Measurements from ENCODE around the gene ST8SIA1.

DNA sequence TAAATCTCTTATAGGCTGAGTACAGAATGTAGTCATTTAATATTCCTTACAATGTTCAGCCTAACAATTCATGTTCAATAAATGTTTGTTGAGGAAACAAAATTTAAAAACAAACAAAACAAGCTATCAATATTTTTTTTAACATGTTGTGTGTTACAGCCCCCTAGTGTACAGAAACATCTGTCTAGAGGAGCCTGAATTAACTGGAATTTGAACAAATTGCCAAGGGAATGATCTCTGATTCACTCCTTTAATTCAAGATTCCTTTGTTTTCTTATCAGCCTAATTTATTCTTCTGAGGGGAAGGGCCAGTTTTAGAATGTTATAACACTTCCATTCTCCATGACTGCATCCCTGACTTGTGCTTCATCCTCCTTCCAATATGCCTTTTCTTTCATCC, 161.3 kb downstream of the ST8SIA1 start:
- TF ChIP-seq, protein P1, sequence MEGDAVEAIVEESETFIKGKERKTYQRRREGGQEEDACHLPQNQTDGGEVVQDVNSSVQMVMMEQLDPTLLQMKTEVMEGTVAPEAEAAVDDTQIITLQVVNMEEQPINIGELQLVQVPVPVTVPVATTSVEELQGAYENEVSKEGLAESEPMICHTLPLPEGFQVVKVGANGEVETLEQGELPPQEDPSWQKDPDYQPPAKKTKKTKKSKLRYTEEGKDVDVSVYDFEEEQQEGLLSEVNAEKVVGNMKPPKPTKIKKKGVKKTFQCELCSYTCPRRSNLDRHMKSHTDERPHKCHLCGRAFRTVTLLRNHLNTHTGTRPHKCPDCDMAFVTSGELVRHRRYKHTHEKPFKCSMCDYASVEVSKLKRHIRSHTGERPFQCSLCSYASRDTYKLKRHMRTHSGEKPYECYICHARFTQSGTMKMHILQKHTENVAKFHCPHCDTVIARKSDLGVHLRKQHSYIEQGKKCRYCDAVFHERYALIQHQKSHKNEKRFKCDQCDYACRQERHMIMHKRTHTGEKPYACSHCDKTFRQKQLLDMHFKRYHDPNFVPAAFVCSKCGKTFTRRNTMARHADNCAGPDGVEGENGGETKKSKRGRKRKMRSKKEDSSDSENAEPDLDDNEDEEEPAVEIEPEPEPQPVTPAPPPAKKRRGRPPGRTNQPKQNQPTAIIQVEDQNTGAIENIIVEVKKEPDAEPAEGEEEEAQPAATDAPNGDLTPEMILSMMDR (IDR thresholded peaks at IDR 0.05; ENCODE audit: insufficient read depth, low read length, poor library complexity, severe bottlenecking), result no peak
- no peak for TF ChIP-seq EZH2phosphoT487 (conservative IDR thresholded peaks at IDR 0.05; ENCODE audit: low read length)

Measured in SU-DHL-6 (cell line).